IPS-NIHi7 (cell line): ENCODE data around the gene TARM1.
"Not testable (repeated sequence)": the region's sequence is repeated elsewhere in the genome, so short reads cannot be mapped to it uniquely, and the experiment has no call there.

Experiments
- DNase-seq: peaks from one replicate; pipeline ENCODE4 v3.0.0; 2012; ENCODE audit warnings: mixed read lengths; ENCODE audit errors: extremely low spot score

The TARM1 gene

DNA sequence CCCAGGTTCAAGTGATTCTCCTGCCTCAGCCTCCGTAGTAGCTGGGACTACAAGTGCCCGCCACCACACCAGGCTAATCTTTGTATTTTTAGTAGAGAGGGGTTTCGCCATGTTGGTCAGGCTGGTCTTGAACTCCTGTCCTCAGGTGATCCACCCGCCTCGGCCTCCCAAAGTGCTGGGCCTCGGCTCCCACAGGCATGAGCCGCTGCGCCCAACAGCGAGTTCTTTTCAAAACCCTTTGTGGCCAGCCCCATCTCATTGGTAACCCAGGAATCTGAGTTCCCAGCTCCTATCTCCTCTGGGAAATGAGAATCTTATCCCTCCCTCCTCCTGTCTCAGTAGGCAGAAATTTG, 18.7 kb upstream of the TARM1 start:
- not testable (repeated sequence) for DNase-seq

DNA sequence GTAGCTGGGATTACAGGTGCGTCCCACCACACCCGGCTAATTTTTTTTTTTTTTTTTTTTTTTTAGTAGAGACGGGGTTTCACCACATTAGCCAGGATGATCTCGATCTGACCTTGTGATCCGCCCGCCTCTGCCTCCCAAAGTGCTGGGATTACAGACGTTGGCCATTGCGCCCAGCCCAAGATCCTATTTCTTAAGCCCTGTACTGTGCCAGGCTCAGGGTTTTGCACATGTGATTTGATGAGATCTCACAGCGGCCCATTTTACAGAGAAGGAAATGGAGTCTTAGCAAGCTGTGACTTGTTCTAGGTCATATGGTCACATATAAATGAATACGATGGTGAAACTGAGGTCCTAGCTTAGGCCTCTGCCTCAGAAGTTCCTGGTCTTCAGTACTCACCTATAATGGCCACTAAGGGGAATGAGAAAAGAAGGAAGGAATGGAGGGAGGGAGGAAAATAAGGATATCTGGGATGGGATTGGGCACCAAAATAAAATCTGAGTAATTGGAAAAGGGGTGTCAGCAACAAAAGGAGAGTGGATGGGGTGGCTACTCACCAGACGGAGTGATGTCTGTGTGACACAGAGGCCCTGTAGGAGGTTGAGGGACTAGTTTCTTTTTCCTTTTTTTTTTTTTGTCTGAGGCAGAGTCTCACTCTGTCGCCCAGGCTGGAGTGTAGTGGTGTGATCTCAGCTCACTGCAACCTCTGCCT, 18.2 kb upstream of the TARM1 start:
- DNase-seq, result no peak

DNA sequence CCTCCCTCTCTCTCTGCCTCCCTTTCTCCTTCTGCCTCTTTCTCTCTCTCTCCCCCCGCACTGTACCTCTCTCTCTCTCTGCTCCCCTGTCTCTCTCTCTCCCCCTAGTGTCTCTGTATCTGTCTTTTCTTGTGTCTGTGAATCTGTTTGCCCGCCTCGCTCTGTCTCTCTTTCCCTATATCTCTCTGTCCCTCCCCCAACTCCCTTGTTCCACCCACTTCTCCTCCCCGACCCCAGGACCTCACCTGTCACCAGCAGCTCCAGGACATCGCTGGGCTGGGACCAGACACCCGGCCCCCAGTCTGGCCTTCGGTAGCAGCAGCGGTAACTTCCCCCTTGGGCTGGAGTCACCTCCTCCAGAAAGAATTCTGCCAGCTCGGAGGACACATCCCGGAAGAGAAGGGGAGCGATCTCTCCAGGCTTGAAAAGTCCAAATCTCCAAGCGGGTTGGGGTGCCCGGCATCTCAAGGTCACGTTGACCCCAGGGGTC, 15.5 kb upstream of the TARM1 start:
- DNase-seq, result peak; percentile 34

DNA sequence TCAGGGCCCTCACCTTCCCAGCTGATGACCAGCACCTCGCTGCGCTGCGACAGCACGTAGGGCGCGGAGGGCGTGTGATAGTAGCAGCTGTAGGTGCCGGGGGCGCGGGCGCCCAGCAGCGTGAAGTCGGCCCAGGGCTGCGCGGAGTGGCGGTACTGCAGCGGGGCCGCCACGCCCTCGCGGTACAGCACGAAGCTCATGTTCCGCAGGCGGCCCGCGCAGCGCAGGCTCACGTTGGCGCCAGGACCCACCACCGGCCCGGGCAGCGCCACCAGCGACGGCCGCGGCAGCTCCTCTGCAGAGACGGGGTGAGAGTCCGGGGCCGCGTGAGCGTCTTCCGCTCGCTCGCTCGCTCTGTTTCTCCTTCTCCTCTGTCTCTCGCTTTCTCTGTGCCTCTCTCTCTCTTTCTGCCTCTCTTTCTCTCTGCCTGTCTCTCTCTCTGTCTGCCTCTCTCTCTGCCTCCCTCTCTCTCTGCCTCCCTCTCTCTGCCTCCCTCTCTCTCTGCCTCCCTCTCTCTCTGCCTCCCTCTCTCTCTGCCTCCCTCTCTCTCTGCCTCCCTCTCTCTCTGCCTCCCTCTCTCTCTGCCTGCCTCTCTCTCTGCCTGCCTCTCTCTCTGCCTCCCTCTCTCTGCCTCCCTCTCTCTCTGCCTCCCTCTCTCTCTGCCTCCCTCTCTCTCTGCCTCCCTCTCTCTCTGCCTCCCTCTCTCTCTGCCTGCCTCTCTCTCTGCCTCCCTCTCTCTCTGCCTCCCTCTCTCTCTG, 14.9 kb upstream of the TARM1 start:
- peak; percentile 67 for DNase-seq

DNA sequence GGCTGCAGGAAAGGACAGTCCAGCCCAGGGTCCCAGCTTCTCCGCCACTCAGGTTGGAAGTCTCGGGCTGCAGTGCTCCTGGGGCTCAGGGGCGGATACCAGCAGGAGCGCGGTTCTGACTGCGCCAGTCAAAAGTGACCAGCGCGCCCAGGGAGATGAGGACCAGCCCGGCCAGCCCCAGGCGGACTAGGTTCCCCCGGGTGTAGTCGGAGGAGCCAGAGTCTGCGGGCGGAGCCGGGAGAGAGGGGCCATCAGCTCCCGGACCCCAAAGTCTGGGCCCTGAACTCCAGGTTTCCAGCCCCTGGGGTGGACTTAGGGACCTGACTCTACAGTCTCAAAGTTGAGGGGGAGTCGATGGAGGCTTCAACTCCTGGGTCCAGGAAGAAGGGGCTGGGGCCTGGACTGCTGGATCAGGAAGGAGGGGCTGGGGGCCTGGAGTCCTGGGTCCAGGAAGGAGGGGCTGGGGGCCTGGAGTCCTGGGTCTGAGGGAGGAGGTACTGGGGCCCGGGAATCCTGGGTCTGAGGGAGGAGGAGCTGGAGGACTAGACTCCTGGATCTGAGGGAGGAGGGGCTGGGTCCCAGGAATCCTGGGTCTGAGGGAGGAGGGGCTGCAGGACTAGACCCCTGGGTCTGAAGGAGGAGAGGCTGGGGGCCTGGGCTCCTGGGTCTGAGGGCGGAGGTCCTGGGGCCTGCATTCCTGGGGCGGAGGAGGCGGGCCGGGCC, 14.1 kb upstream of the TARM1 start:
- no peak for DNase-seq

DNA sequence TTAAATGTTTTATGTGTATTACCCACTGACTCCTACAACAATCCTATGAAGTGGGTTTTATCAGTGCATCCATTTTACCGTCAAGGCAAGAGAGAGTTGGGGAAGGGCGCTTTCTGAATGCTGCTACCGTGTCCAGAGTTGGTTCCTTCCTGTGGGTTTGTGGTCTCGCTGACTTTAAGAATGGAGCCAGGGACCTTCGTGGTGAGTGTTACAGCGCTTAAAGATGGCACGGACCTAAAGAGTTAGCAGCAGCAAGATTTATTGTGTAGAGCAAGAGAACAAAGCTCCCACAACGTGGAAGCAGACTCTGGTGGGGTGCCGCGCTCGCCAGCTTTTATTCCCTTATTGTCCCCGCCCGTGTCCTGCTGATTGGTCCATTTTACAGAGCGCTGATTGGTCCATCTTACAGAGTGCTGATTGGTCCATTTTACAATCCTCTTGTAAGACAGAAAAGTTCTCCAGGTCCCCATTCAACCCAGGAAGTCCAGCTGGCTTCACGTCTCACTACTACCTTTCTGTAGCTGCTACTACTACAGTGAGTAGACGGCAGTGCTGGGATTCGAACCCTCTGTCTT, 13.3 kb upstream of the TARM1 start:
- DNase-seq, result no peak

DNA sequence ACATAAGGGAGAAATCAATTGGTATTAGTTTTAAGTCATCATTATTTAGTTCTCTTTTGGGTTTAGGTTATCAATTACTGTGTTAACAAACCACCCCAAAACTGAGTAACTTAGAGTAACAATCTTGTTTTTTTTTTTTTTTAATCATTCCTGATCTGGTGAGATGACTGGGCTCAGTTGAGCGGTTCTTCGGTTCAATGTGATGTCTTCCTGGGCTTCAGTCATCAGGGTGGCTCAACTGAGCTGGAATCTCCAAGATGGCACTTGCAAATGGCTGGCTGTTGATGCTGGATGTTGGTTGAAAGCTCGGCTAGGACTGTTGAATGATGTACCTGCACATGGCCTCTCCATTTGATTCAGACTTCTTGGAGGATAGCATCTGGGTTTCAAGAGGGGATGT, 3.2 kb upstream of the TARM1 start:
- DNase-seq, result no peak

DNA sequence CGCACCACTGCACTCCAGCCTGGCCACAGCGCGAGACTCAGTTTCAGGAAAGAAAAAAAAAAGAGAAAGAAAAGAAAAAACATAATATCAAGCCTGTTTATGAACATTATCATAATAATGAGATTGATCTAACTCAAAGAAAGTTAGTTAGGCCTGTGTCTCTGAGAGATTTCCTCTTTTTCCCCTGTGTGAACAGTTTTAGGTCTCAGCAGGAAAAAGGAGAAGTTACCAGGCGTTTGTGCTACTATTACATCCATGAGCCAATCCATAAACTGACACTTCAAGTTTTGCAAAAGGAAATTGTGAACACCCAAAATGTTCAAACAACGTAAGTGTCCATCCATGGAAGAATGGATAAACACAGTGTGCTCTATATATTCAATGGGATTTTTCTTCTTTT, 3.8 kb downstream of the TARM1 start:
- no peak for DNase-seq

DNA sequence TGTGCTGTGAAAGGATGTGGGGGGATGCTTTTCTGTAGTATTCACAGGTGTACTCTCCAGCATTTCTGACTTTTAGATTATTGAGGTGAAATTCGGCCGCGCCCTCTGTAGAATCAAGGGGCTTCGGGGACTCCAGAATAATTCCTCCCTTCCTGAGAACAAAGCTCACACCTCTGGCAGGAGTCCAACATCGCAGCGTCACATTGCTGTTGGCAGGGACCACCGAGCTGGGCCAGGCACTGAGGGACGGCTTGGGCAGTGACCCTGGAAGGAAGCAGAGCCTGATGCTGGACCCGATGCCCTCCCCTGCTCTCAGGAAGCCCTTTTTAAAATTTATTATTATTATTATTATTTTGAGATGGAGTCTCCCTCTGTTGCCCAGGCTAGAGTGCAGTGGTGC, 6.3 kb downstream of the TARM1 start:
- no peak for DNase-seq

DNA sequence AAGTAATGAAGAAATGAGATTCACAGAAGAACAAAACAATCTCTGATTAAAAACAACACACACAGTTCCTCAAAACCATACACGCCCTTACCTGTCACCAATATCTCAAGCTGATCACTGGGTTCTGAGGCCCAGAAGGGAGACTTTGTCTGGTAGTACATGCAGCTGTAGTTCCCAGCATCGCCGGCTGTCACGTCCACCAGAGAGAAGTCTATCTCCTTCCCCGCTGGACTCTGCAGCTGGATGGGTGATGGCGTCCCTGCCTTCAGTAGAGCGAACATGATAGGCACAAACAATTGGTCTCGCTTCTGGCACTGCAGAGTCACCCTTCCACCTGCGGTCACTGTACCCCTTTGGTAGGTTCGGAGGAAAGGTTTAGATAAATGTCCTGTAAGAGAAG, 7.3 kb downstream of the TARM1 start:
- DNase-seq, result no peak

DNA sequence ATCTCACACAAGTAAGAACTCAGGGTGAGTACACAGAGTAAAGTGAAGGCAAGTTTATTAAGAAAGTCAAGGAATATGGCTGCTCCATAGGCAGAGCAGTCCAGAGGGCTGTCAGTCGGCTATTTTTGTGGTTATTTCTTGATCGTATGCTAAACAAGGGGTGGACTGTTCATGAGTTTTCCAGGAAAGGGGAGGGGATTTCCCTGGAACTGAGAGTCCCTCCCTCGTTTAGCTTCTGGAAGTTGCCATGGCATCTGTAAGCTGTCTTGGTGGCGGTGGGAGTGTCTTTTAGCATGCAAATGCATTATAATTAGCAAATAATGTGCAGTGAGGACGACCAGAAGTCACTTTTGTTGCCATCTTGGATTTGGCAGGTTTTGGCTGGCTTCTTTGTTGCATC, 11.7 kb downstream of the TARM1 start:
- DNase-seq, result no peak

DNA sequence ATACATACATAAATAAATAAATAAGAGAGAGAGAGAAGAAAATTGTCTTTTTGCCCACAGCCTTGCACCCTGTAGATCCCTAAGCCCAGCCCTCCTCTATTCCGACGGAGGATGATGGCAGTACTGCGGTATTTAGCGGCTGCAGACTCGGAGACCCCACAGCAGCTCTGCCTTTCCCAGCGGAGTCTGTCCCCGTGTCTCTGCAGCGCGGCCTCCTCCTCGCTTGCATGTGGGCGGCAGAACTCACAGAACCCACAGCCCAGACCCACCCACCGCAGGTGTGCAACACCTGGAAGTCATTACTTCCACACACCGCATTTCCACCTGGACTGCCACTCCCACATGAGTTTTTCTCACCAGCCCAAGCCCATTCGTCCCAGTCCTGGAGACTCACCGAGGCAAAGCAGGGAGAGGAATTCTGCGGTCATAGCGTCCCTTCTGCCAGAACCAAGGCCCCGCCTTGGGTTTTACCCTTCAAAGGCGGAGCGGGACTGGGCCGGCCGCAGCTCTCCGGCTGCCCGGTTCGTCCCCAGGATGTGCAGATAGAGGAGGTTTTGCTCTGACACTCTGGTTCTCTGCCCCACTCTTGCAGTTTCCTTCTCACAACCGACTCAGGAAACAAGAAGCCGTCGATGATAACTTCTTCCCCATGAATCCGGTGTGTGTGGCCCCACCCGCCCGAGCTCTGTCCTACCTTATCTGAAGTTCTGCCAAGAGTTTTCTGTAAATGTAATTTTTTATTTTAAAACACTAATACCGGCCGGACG, 17.6 kb downstream of the TARM1 start, which contains the start of gene VSTM1:
Gene VSTM1 (minus strand): TSS at position 548 of the 767 bp plus-strand sequence. CDS start 120 bp downstream, at position 428.
- DNase-seq, result no peak

DNA sequence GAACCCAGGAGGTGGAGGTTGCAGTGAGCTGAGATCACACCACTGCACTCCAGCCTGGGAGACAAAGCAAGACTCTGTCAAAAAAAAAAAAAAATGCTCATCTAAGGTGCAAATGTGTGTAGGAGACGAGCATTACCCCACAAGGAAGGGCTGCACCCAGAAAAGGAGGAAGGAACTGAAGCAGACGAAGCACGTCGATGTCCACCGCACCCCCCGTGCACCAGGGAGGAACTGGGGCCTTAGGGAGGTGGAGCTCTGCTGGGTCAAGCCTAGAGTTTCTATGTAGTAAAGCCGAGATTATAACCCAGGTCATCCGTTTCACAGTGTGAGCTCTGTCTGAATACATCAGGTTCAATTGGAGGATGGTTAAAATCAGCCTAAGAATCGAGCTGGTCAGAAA, 18.5 kb downstream of the TARM1 start:
- DNase-seq, result no peak

DNA sequence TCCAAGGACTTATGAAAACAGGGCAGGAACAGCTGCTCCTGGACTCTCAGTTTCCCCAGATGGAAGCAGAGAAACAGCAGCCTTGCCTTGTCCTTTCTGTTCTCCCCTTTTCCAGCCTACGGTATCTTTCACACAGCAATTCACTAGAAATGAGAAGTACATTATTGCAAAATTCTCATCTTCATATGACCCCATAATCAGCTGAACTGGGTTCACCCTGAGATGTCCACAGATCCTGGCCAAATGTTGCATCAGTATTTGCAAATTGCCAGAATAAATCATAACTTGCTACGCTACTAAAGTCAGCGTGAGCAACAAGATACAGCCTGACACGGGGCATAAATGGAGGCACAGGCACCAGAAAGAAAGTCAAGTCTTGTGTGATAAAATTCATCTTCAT, 33.5 kb downstream of the TARM1 start:
- DNase-seq, result no peak

DNA sequence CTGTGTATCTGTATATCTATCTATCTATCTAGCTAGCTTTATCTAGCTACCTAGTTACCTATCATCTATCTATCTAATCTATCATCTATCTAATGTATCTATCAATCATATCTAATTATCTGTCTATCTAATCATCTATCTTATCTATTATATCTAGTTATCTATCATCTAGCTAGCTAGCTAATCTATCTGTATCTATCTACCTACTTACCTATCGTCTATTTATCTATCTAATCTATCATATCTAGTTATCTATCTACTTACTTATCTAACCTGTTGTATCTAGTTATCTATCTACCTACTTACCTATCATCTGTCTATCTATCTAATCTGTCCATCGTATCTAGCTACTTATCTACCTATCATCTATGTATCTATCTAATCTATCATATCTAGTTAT, 35.4 kb downstream of the TARM1 start:
- DNase-seq, result no peak

DNA sequence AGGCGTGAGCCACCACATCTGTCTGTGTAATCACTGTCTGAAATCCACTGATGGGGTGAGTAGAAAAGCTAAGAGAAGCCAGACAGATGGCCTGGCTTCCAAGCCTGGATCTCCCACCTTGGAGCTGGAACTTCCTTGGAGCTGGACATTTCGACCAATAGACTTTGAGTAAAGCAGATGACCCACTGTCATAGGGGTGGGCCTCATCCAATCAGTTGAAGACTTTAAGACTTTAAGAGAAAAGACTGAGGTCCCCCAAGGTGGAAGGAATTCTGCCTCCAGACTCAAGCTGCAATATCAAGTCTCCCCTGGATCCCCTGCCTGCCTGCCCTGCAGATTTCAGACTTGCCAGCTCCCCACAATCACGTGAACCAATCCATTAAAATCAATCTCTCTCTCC, 38.2 kb downstream of the TARM1 start:
- no peak for DNase-seq

DNA sequence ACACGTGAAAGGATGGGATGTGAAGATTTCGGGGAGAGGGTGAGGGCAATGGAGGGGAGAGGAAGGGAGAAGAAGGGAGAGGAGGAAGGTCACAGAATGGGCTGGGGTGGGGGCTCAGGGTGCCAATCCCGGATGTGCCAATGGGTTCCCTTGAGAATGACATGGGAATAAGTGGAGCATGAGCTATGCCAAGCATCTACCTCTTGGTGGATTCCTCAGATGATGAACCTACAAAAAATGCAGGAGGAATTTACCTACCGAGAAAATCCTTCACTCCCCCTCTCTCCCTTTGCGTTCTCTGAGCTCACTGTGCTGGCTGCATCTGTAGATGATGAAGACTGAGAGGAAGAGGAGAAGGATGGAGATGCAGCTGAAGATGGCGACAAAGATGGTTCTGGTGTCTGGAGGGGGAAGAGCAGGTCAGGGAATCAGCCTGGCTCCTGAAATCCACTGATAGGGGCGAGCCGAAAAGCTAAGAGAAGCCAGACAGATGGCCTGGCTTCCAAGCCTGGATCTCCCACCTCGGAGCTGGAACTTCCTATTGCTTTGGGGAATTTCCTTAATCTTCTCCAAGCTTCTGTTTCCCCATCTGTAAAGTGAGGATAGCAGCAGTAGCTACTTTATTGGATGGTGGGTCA, 39.1 kb downstream of the TARM1 start:
- peak; percentile 25 for DNase-seq

DNA sequence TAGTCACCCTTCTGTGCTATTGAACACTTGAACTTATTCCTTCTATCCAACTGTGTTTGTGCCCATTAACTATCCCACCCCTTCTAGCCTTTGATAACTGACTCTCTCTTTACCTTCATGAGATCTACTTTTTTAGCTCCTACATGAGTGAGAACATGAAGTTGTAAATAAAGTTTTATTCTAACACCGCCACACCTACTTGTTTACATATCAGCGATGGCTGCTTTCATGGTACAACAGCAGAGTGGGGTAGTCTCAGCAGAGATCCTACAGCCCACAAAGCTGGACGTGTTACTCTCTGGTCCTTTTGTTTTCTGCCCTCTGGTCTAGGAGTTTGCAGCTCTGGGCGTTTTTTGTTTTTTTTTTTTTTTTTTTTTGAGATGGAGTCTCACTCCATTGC, 41.2 kb downstream of the TARM1 start:
- DNase-seq, result no peak

DNA sequence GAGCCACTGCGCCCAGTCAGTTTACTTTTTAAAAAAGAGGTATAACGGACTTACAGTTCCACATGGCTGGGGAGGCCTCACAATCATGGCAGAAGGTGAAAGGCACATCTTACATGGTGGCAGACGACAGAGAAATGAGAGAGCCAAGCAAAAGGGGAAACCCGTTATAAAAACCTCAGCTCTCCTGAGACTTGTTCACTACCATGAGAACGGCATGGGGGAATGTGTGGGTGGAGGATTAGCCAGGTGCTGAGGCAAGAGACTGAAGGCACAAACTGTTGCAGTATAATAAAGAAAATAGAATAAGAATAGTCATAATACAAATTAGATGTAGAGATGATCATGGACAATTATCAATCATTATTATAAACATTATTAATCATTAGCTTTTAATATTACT, 44.6 kb downstream of the TARM1 start:
- not testable (repeated sequence) for DNase-seq

DNA sequence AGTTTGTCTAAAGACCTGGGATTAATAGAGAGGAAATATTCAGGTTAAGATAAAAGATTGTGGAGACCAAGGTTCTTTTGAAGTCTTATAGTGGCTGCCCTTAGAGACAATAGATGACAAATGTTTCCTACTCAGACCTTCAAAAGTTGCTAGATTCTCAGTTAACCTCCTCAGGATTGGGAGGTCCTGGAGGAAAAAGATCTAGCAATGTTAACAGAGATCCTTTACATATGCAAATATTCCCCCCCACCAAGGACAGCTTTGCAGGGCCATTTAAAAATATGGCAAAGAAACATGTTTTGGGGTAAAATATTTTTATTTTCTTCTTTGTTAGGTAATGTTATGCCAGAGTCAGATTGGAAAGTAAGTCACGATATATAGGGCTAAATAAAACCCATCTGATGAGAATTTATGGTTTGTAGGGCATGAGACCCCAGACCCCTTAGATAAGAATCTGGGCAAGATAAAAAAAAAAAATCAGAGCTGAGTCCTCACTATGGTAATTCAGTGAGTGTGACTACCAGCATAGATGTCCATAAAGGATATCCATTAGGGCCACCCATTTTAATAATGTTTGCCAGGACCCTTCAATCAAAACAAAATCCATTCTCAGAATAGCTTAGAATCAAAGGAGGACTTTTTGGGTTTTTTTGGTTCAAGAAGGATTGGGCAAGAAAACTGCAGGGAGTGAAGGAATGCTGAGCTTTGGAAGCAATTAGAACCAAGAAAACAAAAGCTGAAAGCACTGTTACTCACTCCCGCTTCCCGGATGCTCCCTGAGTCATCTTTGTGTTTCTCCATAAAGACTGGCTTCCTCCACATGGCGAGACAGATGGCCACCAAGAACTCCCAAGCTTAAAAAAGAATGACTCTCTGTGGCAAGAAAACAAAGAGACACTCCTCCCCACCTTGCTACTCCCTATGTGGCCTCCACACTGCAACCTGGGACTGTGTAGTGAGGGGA, 45.7 kb downstream of the TARM1 start:
- peak; percentile 54 for DNase-seq
